Hematopoietic multipotent progenitor cell (in vitro differentiated cells): ENCODE measurements around the gene NOL6. TPM values are rescaled to one million over a fixed set of nuclear protein-coding genes. Genes with fewer than 3 reads are reported as not detected.
"Not testable (repeated sequence)": the region's sequence is repeated elsewhere in the genome, so short reads cannot be mapped to it uniquely, and the experiment has no call there.

Experiments used
- DNase-seq, 3 donors: peaks; one replicate each; pipeline ENCODE4 v3.0.0-alpha.2; 2011 to 2015; ENCODE audit warnings: low read depth in 2 of 3, low spot score in 2 of 3
- total RNA-seq: library from RNA; depleted of rRNA; stranded (reverse); fragments of >200 nt; gene quantifications from one replicate; pipeline ENCODE4 v1.2.3, GENCODE V29; 2012

Gene NOL6, protein sequence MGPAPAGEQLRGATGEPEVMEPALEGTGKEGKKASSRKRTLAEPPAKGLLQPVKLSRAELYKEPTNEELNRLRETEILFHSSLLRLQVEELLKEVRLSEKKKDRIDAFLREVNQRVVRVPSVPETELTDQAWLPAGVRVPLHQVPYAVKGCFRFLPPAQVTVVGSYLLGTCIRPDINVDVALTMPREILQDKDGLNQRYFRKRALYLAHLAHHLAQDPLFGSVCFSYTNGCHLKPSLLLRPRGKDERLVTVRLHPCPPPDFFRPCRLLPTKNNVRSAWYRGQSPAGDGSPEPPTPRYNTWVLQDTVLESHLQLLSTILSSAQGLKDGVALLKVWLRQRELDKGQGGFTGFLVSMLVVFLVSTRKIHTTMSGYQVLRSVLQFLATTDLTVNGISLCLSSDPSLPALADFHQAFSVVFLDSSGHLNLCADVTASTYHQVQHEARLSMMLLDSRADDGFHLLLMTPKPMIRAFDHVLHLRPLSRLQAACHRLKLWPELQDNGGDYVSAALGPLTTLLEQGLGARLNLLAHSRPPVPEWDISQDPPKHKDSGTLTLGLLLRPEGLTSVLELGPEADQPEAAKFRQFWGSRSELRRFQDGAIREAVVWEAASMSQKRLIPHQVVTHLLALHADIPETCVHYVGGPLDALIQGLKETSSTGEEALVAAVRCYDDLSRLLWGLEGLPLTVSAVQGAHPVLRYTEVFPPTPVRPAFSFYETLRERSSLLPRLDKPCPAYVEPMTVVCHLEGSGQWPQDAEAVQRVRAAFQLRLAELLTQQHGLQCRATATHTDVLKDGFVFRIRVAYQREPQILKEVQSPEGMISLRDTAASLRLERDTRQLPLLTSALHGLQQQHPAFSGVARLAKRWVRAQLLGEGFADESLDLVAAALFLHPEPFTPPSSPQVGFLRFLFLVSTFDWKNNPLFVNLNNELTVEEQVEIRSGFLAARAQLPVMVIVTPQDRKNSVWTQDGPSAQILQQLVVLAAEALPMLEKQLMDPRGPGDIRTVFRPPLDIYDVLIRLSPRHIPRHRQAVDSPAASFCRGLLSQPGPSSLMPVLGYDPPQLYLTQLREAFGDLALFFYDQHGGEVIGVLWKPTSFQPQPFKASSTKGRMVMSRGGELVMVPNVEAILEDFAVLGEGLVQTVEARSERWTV
- total RNA-seq, result 31.0 TPM

DNA sequence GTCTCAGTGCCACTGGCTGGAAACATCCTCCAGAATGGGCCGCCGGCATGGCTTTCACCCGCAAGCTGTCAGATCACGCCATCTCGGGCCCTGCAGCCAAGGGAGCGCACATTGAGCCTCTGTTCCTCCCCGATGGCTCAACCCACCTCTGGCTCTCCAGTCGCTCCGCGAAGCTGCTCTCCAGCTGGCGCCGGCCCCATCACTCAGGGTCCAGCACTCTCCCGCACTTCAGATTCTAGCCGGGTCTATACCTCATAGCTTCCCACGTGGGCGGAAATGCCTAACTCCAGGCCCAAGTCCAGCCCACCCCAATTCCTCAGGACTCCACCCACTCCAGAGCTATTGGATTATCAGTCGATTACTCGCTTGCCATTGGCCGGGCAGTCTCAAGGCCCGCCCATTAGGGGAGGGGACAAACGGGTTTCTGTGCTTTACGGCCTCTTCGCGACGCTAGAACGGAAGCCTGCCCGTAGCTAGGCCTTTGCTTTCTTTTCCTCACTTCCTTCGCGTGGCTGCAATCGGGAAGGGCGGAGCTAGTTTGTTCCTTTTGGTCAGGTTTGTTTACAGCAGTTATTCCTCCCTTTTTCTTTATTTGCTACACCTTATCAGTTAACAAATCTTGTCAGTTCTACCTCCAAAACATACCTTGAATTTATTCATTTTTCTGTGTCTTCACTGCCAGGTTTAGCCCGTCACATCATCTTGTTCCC is at the start of gene NOL6:
TSS of gene NOL6 (minus strand) at position 282 of the 710 bp plus-strand sequence. CDS start at position 200, 82 bp downstream.
- peak; percentile 92 to 100 (median 99) for DNase-seq

DNA sequence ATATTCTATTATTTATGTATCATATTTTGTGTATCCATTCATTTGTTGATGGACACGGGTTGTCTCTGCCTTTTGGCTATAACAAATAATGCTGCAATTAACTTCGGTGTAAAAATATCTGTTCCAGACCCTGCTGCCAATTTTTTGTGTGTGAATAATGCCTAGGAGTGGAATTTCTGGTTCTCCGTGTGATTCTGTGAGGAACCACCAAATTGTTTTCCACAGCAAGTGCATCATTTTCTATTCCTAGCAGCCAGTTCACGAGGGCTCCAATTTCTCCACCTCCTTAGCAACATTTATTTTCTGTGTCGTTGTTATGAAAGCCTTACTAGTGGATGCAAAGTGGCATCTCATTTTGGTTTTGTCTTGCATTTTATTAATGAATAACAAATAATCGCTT is 48.1 kb upstream of the NOL6 start:
- not testable (repeated sequence) for DNase-seq

- DNase-seq, result not testable (repeated sequence)
These were observed 44.3 kb upstream of the NOL6 start for GRCh38 chr9:33517934-33518577.

- DNase-seq, result peak in 1 of 3 donors; percentile 35
These were observed 43.6 kb upstream of the NOL6 start for GRCh38 chr9:33517373-33517772.

DNA sequence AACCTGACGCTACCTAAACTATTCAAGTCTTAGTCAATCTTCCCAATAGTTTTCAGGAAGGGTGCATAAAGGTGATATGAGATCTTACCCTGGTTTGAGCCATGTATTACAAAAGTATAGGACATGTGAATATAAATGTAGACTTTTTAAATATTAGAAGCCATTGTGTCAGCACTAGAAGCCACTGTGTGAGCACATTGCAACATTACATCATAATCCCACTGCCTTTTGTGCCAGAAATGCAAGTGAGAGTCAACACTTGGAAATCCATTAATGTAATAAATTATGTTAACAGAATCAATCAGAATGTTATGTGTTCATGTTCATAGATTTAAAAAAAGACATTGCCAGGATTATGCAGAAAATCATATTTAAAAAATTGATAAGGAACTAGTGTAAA is 42.7 kb upstream of the NOL6 start:
- not testable (repeated sequence) for DNase-seq

DNA sequence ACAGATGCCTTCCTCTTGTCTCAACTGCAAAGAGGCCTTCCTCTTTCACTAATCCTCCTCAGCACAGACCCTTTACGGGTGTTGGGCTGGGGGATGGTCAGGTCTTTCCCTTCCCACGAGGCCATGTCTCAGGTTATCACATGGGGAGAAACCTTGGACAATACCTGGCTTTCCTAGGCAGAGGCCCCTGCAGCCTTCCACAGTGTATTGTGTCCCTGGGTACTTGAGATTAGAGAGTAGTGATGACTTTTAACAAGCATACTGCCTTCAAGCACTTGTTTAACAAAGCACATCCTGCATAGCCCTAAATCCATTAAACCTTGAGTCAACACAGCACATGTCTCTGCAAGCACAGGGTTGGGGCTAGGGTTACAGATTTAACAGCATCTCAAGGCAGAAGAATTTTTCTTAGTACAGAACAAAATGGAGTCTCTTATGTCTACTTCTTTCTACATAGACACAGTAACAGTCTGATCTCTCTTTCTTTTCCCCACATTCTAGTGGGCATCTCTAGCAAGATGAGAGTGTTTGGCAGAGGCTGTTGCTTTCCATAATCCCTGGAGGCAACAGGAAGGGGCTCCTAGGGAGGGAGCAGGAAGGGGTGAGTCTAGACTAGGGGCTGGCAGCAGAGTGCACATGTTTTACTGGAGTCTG is 41.7 kb upstream of the NOL6 start:
- DNase-seq, result not testable (repeated sequence)

DNA sequence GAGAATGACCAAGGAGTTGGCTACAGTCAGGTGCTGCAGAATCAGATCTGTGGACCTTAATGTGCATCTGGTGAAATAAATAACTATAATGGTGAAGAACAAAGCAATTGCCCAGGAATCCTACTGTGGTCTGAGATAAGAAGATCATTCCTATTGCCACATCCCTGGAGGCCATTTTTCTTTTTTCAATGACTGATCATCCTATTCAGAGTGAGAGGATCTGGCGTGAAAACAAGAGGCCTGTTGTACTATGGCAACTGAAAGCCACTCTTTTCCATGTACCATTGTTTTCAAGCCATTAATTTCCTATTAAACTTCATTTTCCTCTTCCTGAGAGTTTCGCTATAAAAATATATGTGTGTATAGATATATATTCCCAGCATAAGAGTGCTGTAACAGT is 38.8 kb upstream of the NOL6 start:
- DNase-seq, result not testable (repeated sequence)

GRCh38 chr9:33511184-33511517 is 37.4 kb upstream of the NOL6 start:
- not testable (repeated sequence) for DNase-seq

- DNase-seq, result peak in 2 of 3 donors; percentile 54 to 72
These were observed 36.8 kb upstream of the NOL6 start for GRCh38 chr9:33510262-33511183.

- no peak for DNase-seq
These were observed 33.1 kb upstream of the NOL6 start for GRCh38 chr9:33506626-33507370.

- peak in 1 of 3 donors; percentile 40 for DNase-seq
These were observed 24.7 kb upstream of the NOL6 start for GRCh38 chr9:33498387-33498786.

GRCh38 chr9:33493819-33494218 is 20.1 kb upstream of the NOL6 start:
- not testable (repeated sequence) for DNase-seq

DNA sequence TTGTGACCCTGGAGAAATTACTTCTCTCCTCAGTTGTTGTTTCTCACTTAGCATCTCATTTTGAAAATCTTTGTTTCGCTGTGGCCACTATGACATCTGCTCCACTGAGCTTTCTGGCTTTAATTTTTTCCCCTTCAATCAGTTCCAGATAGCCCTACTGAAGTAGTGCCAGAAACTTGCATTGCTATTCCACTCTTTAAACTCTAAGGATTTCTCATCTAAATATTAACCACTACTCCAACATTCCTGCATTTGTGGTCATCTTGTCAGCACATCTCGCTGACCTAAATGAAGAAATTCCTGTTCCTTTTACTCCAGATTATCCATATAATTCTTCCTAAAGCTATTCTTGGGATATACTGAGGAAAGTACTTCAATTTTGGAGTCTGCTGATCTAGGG is 15.3 kb upstream of the NOL6 start:
- no peak for DNase-seq

DNA sequence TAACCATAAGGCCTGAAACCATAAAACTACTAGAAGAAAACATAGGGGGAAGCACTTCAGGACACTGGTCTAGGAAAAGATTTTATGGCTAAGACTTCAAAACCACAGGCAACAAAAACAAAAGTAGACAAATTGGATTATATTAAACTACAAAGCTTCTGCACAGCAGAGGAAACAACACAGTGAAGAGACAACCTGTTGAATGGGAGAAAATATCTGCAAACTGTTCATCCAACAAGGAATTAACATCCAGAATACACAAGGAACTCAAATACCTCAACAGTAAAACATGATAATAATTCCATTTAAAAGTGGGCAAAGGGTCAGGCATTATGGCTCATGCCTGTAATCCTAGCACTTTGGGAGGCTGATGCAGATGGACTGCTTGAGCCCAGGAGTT is 11.6 kb upstream of the NOL6 start:
- not testable (repeated sequence) for DNase-seq

- DNase-seq, result no peak
These were observed 7.3 kb upstream of the NOL6 start for GRCh38 chr9:33480976-33481375.

GRCh38 chr9:33480106-33480505 is 6.4 kb upstream of the NOL6 start:
- DNase-seq, result no peak

DNA sequence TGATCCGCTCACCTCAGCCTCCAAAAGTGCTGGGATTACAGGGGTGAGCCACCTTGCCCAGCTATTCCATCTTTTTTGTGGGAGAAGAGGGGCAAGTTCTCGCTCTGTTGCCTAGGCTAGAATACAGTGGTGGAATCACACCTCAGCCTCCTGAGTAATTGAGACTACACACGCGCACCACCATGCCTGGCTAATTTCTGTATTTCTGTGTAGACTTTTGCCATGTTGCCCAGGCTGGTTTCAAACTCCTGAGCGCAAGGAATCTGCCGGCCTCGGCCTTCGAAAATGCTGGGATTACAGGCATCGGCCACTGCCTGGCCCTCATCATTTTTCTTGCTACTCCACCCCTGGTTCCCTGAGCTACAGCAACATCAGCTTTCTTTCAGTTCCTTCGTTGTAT is 2.8 kb upstream of the NOL6 start:
- DNase-seq, result no peak

DNA sequence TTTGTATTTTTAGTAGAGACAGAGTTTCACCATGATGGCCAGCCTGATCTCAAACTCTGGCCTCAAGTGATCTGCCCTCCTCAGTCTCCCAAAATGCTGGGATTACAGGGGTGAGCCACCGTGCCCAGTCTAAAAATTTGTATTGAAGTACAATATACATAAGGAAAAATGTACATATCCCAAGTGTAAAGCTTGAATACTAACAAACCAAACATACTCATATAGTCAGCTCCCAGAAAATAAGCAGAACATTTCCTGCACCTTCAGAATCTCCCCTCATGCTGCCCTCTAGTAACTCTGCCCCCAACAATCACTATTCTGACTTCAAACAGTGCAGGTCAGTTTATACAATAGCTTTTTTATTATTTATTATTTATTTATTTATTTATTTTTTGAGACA is 1.6 kb upstream of the NOL6 start:
- DNase-seq, result no peak
